Mammary epithelial cell (primary cell): ENCODE results near the gene FAM151A.
"Not testable (repeated sequence)": the region's sequence is repeated elsewhere in the genome, so short reads cannot be mapped to it uniquely, and the experiment has no call there.

Source experiments
- EZH2 ChIP-seq: IDR thresholded peaks from 2 replicates; pipeline ENCODE4 v1.6.1; 2012; ENCODE audit warnings: low read length, inconsistent platforms, borderline replicate concordance
- TF ChIP-seq, protein P1 (sequence below), 2 donors: IDR thresholded peaks in 1 of 2; conservative IDR thresholded peaks in 1 of 2; 2 replicates each; pipeline ENCODE4 v1.5.1; 2011 to 2012; ENCODE audit warnings: inconsistent platforms in 2 of 2, low read length in 2 of 2, mild to moderate bottlenecking in 2 of 2, control low read depth in 1 of 2, low read depth in 1 of 2; ENCODE audit not compliant: insufficient read depth in 1 of 2; ENCODE audit errors: extremely low read depth in 1 of 2

DNA sequence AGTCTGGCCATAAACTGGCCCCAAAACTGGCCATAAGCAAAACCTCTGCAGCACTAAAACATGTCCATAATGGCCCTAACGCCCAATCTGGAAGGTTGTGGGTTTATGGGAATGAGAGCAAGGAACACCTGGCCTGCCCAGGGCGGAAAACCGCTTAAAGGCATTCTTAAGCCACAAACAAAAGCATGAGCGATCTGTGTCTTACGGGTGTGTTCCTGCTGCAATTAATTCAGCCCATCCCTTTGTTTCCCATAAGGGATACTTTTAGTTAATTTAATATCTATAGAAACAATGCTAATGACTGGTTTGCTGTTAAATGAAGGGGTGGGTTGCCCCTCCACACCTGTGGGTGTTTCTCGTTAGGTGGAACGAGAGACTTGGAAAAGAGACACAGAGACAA, 12.5 kb upstream of the FAM151A start:
- not testable (repeated sequence) for TF ChIP-seq EZH2
- TF ChIP-seq, protein P1, sequence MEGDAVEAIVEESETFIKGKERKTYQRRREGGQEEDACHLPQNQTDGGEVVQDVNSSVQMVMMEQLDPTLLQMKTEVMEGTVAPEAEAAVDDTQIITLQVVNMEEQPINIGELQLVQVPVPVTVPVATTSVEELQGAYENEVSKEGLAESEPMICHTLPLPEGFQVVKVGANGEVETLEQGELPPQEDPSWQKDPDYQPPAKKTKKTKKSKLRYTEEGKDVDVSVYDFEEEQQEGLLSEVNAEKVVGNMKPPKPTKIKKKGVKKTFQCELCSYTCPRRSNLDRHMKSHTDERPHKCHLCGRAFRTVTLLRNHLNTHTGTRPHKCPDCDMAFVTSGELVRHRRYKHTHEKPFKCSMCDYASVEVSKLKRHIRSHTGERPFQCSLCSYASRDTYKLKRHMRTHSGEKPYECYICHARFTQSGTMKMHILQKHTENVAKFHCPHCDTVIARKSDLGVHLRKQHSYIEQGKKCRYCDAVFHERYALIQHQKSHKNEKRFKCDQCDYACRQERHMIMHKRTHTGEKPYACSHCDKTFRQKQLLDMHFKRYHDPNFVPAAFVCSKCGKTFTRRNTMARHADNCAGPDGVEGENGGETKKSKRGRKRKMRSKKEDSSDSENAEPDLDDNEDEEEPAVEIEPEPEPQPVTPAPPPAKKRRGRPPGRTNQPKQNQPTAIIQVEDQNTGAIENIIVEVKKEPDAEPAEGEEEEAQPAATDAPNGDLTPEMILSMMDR (conservative IDR thresholded peaks at IDR 0.05 in 1 of 2, IDR thresholded peaks at IDR 0.05 in 1 of 2; ENCODE audit: extremely low read depth in 1 of 2, insufficient read depth in 1 of 2, low read depth in 1 of 2, low read length in 2 of 2): not testable (repeated sequence)
